Measurements from ENCODE around the gene GALK2. TPM values are rescaled to one million over a fixed set of nuclear protein-coding genes. Genes with fewer than 3 reads are reported as not detected.
"Not testable (repeated sequence)": the region's sequence is repeated elsewhere in the genome, so short reads cannot be mapped to it uniquely, and the experiment has no call there.

Gene GALK2
- polyA plus RNA-seq, 4 donors, result 27.4 to 32.5 (median 30.9) TPM

- no peak for DNase-seq (ENCODE audit: low read depth in 4 of 4, low spot score in 3 of 4)
Observed at GRCh38 chr15:49212897-49213296, 42.9 kb downstream of the GALK2 start.

DNA sequence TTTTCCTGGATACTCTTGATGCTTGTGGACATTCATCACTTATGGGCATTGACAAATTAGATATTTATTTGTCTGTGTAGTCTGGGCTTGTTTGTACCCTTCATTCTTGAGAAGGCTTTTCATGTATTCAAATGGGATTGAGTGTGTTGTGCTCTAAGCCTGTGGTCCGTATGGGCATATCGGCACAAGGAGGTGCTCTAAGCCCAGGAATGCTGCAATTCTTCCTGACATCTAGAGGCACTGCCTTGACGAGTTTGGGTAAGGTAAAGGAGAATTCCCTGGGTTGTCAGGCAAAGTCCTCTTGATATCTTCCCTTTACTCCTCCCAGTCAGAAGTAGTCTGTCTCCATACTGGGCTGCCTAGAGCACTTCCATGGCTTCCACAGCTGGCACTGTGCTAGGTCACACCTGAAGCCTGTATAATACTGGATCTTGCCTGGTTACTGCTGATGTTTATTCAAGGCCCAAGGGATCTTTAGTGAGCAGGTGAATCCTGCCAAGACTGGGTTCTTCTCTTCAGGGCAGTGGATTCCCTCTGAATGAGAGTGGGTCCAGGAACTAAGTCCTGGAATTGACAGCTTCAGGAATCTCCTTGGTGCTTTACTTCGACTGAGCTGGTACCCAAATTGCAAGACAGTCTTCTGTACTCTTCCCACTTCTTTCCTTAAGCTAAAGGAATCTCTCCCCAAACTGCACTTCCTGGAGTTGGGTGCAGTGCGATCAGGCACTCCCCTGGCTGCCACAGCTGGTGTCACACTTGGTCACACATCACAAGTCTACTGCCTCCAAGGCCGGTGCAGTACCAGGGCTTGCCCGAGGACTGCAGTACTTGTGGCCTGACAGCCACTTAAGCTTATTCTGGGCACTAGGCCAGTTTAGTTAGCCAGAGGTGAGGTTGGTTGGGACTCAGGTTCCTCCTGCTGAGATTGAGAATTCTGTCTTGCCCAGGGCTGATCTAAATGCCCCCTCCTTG, 46.0 kb downstream of the GALK2 start:
- DNase-seq (ENCODE audit: low read depth in 4 of 4, low spot score in 3 of 4), result no peak

DNA sequence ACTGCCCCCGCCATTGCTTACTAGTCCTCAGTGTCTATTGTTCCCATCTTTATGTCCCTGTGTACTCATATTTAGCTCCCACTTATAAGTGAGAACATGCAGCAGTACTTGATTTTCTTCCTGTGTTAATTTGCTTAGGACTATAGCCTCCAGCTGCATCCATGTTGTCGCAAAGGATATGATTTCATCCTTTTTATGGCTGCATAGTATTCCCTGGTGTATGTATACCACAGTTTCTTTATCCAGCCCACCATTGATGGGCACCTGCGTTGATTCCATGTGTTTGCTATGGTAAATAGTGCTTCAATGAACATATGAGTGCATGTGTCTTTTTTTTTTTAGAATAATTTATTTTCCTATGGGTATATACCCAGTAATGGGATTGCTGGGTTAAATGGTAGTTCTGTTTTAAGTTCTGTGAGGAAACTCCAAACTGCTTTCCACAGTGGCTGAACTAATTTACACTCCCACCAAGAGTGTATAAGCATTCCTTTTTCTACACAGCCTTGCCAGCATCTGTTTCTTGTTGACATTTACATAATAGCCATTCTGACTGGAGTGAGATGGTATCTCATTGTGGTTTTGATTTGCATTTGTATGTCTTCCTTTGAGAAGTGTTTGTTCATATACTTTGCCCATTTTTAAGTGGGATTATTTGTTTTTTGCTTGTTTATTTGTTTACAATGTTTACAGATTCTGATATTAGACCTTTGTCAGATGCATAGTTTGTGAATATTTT, 53.7 kb downstream of the GALK2 start:
- DNase-seq (ENCODE audit: low read depth in 4 of 4, low spot score in 3 of 4), result no peak

GRCh38 chr15:49225572-49226281, 55.7 kb downstream of the GALK2 start:
- no peak for DNase-seq (ENCODE audit: low read depth in 4 of 4, low spot score in 3 of 4)

DNA sequence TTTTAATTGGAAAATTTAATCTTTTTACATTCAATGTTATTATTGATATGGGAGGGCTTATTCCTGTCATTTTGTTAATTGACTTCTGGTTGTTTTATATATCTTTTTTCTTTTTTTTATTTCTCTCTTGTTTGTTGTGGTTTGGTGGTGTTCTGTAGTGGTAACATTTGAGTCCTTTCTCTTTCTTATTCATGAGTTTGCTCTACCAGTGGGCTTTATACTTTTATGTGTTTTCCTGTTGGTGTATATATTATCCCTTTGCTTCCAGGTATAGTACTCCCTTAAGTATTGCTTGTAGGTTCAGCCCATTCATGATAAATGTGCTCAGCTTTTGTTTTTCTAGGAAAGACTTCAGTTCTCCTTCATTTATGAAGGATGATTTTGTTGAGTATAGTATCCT, 57.6 kb downstream of the GALK2 start:
- DNase-seq (ENCODE audit: low read depth in 4 of 4, low spot score in 3 of 4), result no peak

DNA sequence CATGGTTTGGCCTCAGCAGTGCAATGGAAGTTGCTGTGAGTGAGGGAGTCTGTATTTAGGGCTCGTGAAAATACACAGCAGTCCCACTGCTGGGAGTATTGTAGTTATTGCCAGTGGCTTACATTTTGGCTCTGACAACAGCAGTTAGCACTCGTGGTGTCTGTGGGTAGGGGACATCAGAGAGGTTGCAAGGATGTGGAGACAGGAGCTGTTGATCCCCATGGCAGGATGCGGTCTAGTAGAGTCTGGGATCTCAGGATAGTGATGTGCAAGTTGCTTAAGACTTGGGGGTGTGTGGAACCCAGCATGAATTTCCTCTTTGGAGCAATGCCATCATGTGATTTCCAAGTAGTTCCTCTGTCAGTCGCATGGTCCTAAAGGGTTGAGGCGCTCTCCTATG, 59.9 kb downstream of the GALK2 start:
- DNase-seq (ENCODE audit: low read depth in 4 of 4, low spot score in 3 of 4), result no peak

- no peak for DNase-seq (ENCODE audit: low read depth in 4 of 4, low spot score in 3 of 4)
Observed at GRCh38 chr15:49232236-49232806, 62.3 kb downstream of the GALK2 start.

- peak; percentile 55 to 72 (median 62) for DNase-seq (ENCODE audit: low read depth in 4 of 4, low spot score in 3 of 4)
Observed at GRCh38 chr15:49235446-49236124, 65.5 kb downstream of the GALK2 start.

- DNase-seq (ENCODE audit: low read depth in 4 of 4, low spot score in 3 of 4), result no peak
Observed at GRCh38 chr15:49236869-49237268, 66.8 kb downstream of the GALK2 start.

- DNase-seq (ENCODE audit: low read depth in 4 of 4, low spot score in 3 of 4), result peak; percentile 58 to 76 (median 71)
Observed at GRCh38 chr15:49238342-49238741, 68.3 kb downstream of the GALK2 start.

- no peak for DNase-seq (ENCODE audit: low read depth in 4 of 4, low spot score in 3 of 4)
Observed at GRCh38 chr15:49239105-49239504, 69.1 kb downstream of the GALK2 start.

GRCh38 chr15:49242820-49243219, 72.8 kb downstream of the GALK2 start:
- no peak for DNase-seq (ENCODE audit: low read depth in 4 of 4, low spot score in 3 of 4)

DNA sequence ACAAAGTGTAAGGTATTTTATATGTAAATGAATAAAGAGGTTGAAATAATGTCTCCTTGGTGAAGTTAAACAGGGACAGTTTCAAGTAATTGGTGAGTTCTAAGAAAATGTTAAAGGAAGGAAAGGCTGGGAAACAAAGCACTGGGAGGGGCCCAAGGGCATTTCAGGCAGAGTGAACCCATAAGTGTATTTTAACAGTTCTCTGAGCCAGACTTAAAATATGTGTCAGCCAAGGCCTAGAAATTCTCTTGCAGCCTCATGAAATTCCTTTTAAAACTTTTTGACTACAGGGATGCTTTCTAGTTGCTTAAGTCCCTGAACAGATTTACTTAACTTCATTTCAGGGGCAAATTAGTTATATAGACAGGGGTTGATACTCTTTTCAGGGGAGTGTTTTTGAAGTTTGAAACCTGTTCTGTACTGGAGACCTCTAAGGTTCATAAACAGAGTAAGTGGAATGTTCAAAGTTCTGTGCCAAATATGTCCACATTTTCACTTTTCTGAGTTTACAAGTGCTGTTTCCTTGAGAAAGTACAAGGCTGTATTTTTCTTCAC, 77.6 kb downstream of the GALK2 start:
- DNase-seq (ENCODE audit: low read depth in 4 of 4, low spot score in 3 of 4), result no peak

- no peak for DNase-seq (ENCODE audit: low read depth in 4 of 4, low spot score in 3 of 4)
Observed at GRCh38 chr15:49248291-49248690, 78.2 kb downstream of the GALK2 start.

DNA sequence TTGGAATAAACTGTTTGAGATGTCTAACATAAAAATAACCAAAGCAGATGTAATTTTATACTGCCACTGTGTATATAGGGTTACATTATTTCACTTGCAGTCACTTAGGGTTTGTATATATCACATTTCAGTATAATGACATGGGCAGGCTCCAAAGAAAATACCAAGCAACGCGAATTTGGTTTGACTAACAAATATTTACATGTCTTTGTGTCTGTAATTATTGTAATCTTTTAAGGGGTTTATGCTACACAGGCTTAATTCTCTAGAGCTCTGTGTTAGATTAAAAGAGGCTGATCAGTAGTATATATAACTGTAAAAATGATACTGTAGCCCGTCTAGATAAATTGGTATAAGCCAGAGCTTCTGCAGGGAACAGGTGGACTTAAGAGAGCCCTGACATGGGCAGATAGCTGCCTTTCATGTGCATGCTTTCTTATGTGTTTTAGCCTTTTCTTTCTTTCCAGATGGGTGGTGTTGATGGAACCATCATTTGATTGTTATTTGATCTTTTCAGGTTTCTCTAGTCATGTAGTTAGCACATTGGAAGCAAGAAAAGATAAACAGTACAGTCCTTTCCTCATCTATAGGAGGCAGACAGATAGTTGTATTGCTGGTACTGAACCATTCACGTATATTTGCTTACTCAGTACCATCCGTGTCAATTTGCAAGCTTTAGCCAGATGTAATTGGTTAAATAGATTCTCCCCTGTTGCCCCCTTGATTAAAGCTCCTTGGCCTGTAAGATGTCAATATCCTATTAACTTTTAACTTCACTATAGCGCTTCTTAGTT, 86.1 kb downstream of the GALK2 start:
- DNase-seq (ENCODE audit: low read depth in 4 of 4, low spot score in 3 of 4), result no peak

DNA sequence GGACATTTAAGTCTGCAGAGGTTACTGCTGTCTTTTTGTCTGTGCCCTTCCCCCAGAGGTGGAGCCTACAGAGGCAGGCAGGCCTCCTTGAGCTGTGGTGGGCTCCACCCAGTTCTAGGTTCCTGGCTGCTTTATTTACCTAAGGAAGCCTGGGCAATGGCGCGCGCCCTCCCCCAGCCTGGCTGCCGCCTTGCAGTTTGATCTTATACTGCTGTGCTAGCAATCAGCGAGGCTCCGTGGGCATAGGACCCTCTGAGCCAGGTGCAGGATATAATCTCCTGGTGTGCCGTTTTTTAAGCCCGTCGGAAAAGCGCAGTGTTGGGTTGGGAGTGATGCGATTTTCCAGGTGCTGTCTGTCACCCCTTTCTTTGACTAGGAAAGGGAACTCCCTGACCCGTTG, 95.1 kb downstream of the GALK2 start:
- not testable (repeated sequence) for DNase-seq (ENCODE audit: low read depth in 4 of 4, low spot score in 3 of 4)

DNA sequence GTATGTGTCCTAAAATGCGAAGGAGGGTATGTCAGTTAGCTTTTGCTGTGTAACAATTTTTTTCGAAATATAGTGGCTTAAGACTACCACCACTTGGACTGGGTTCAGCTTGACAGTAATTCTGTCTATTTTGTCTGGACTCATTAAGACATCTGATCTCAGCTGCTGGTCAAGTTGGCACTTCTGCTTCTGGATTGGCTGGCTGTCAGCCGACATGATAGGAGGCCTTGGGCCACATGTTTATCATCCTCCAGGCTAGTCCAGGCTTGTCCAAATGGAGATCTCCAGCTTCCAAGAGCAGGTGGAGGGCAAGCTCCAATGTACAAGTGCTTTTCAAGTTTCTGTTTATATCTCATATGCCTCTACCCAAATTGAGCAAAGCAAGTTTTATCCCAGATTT, 95.9 kb downstream of the GALK2 start:
- DNase-seq (ENCODE audit: low read depth in 4 of 4, low spot score in 3 of 4), result no peak

DNA sequence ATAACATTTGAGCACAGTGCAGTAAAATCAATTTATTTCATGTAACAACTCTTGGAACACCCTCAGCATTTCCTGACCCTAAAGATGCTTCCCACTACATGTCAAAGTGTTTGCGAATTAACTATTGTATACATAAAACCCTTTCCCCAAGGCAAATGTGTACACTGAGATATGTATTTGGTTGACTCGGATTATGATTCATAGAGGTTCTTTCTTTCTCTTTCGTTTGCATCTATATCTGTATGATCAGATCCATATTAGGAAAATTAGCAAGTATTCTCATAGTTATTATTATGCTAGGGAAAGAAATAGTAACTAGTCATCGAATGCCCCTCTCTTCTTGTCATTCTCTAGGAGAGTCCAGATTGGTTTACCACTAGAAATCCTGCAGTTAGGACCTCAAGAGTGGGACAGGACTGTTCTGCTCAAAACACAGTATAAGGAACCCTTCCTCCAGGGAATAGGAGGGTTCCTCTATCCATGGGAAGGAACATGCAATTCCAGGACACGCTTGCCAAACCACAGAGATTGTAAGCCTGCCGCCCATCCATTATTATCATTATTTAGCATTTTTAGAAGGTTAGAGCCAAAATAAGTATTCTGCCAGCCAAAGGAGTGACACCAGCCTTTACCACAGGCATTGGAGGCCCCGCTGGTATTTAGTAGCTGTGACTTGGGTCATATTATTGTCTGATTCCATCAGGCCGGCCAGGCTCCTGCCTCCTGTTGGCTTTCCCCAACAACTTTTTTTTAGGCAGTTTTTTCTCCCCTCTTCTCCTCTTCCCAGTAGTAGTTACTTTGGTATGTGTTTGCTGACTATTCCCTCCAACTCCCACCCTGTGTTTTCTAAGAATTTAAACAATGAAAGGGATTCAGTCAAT, 100.7 kb downstream of the GALK2 start:
- DNase-seq (ENCODE audit: low read depth in 4 of 4, low spot score in 3 of 4), result no peak
